Neural crest cell (in vitro differentiated cells): ENCODE data around the gene SORCS2. TPM values are rescaled to one million over a fixed set of nuclear protein-coding genes. Genes with fewer than 3 reads are reported as not detected.

Experiments used
- DNase-seq: peaks from one replicate; pipeline ENCODE4 v3.0.0; 2021; ENCODE audit warnings: low read depth, mixed read lengths, low spot score
- H3K27ac Mint-ChIP-seq: one replicate; pipeline ENCODE4 v1.8.0; 2021; ENCODE audit warnings: mild to moderate bottlenecking, mixed read lengths; ENCODE audit not compliant: unreplicated experiment
- H3K27me3 Mint-ChIP-seq: 2 replicates; pipeline ENCODE4 v1.8.0; 2021; ENCODE audit warnings: low read depth, mild to moderate bottlenecking, mixed read lengths
- H3K36me3 Mint-ChIP-seq: 2 replicates; pipeline ENCODE4 v1.8.0; 2021; ENCODE audit warnings: low read depth, mild to moderate bottlenecking, mixed read lengths
- H3K4me1 Mint-ChIP-seq: 2 replicates; pipeline ENCODE4 v1.8.0; 2021; ENCODE audit warnings: mixed read lengths
- H3K4me3 Mint-ChIP-seq: one replicate; pipeline ENCODE4 v1.8.0; 2021; ENCODE audit warnings: mild to moderate bottlenecking, mixed read lengths
- H3K9me3 Mint-ChIP-seq: 2 replicates; pipeline ENCODE4 v1.8.0; 2021; ENCODE audit warnings: mixed read lengths
- CTCF ChIP-seq: fragments of 200-600 bp; sonication (generic); conservative IDR thresholded peaks from 2 replicates; pipeline ENCODE4 v1.5.0; 2021; ENCODE audit warnings: antibody characterized with exemption, mild to moderate bottlenecking
- total RNA-seq: library from RNA; stranded (reverse); gene quantifications from 2 replicates; pipeline ENCODE4 v1.2.1, GENCODE V29; 2021

SORCS2 gene
- total RNA-seq, 1 donor from 2014 or later: 1.1 TPM

- peaks cover 37% of the 10 kb centered on the region for H3K4me1 Mint-ChIP-seq
- H3K4me3 Mint-ChIP-seq: no peak overlapping the region
- DNase-seq: no peak
- H3K27ac Mint-ChIP-seq: no peak overlapping the region
- H3K36me3 Mint-ChIP-seq: no peaks in the 10 kb centered on the region
- H3K9me3 Mint-ChIP-seq: no peaks in the 10 kb centered on the region
- no peak for TF ChIP-seq CTCF
- H3K27me3 Mint-ChIP-seq: peaks cover 7% of the 10 kb centered on the region
Measured at GRCh38 chr4:7202411-7202810, 10.1 kb downstream of the SORCS2 start.

GRCh38 chr4:7204656-7205387, 12.5 kb downstream of the SORCS2 start:
- peaks cover 6% of the 10 kb centered on the region for H3K27me3 Mint-ChIP-seq
- no peaks in the 10 kb centered on the region for H3K36me3 Mint-ChIP-seq
- H3K4me3 Mint-ChIP-seq: no peak overlapping the region
- no peak for TF ChIP-seq CTCF
- DNase-seq: no peak
- no peak overlapping the region for H3K27ac Mint-ChIP-seq
- H3K9me3 Mint-ChIP-seq: no peaks in the 10 kb centered on the region
- H3K4me1 Mint-ChIP-seq: peaks cover 36% of the 10 kb centered on the region

- Mint-ChIP-seq H3K4me1 (peaks cover 30% of the 10 kb centered on the region), H3K27me3 (no peaks in the 10 kb centered on the region), H3K4me3 (no peak overlapping the region), H3K9me3 (no peaks in the 10 kb centered on the region), H3K27ac (no peak overlapping the region), H3K36me3 (no peaks in the 10 kb centered on the region)
- no peak for TF ChIP-seq CTCF
- no peak for DNase-seq
Measured at GRCh38 chr4:7206385-7206784, 14.0 kb downstream of the SORCS2 start.

GRCh38 chr4:7206911-7207567, 14.7 kb downstream of the SORCS2 start:
- Mint-ChIP-seq H3K27me3 (no peaks in the 10 kb centered on the region), H3K36me3 (no peaks in the 10 kb centered on the region), H3K4me1 (peaks cover 23% of the 10 kb centered on the region), H3K27ac (peak overlapping the region; percentile 57), H3K9me3 (no peaks in the 10 kb centered on the region), H3K4me3 (no peak overlapping the region)
- no peak for DNase-seq
- no peak for TF ChIP-seq CTCF

GRCh38 chr4:7207628-7208231, 15.4 kb downstream of the SORCS2 start:
- Mint-ChIP-seq H3K9me3 (no peaks in the 10 kb centered on the region), H3K36me3 (no peaks in the 10 kb centered on the region), H3K4me1 (peaks cover 18% of the 10 kb centered on the region), H3K27me3 (no peaks in the 10 kb centered on the region), H3K4me3 (no peak overlapping the region), H3K27ac (peak overlapping the region; percentile 43)
- no peak for DNase-seq
- TF ChIP-seq CTCF: no peak
